Activated T-cell treated with anti-CD3 and anti-CD28 coated beads, Interleukin-2, amount 50 U/mL, for 72 hours (primary cell): Measurements from ENCODE around the gene SON. TPM values are rescaled to one million over a fixed set of nuclear protein-coding genes. Genes with fewer than 3 reads are reported as not detected.
"Not testable (repeated sequence)": the region's sequence is repeated elsewhere in the genome, so short reads cannot be mapped to it uniquely, and the experiment has no call there.

Experiments
- ATAC-seq, 2 donors: fragments of 150-1000 bp; cut with Tn5 transposase; replicated peaks in 1 of 2; 2 replicates each; pipeline ENCODE4 v1.10.0; 2021; ENCODE audit warnings: moderate library complexity in 2 of 2, mild to moderate bottlenecking in 1 of 2
- DNase-seq, 2 donors: peaks; one replicate each; pipeline ENCODE4 v3.0.0; 2021 to 2022; ENCODE audit warnings: mixed read lengths in 1 of 2
- H3K27ac Mint-ChIP-seq: one replicate; pipeline ENCODE4 v1.8.0; 2022; ENCODE audit warnings: mild to moderate bottlenecking, moderate library complexity, mixed read lengths
- H3K27me3 Mint-ChIP-seq: one replicate; pipeline ENCODE4 v1.8.0; 2022; ENCODE audit warnings: low read depth, mixed read lengths
- H3K36me3 Mint-ChIP-seq, 2 donors: one replicate each; pipeline ENCODE4 v1.8.0; 2022; ENCODE audit warnings: mixed read lengths in 2 of 2, mild to moderate bottlenecking in 1 of 2; ENCODE audit not compliant: insufficient read depth in 2 of 2
- H3K4me1 Mint-ChIP-seq: one replicate; pipeline ENCODE4 v1.8.0; 2022; ENCODE audit warnings: low read depth, mixed read lengths
- H3K4me3 Mint-ChIP-seq, 2 donors: one replicate each; pipeline ENCODE4 v1.8.0; 2022; ENCODE audit warnings: mild to moderate bottlenecking in 2 of 2, mixed read lengths in 2 of 2, moderate library complexity in 2 of 2
- H3K9me3 Mint-ChIP-seq, 2 donors: one replicate each; pipeline ENCODE4 v1.8.0; 2022; ENCODE audit warnings: mixed read lengths in 2 of 2
- total RNA-seq, 2 donors: library from RNA; stranded (reverse); gene quantifications; one replicate each; pipeline ENCODE4 v1.2.3, GENCODE V29; 2022

The SON gene
- total RNA-seq, 2 donors from 2014 or later = 271 to 282 TPM

- no peak for DNase-seq
- Mint-ChIP-seq H3K4me3 (no peak overlapping the region), H3K4me1 (no peaks in the 10 kb centered on the region), H3K36me3 (peaks cover 0 to 5% of the 10 kb centered on the region in 2 donors), H3K27ac (no peak overlapping the region), H3K27me3 (no peaks in the 10 kb centered on the region), H3K9me3 (no peaks in the 10 kb centered on the region)
- no peak for ATAC-seq
Measured at GRCh38 chr21:33611006-33611744, 68.3 kb downstream of the SON start.

GRCh38 chr21:33617565-33617964 is 74.7 kb downstream of the SON start:
- H3K36me3 Mint-ChIP-seq = peaks cover 0 to 11% of the 10 kb centered on the region in 2 donors
- H3K9me3 Mint-ChIP-seq, DNase-seq, H3K4me1 Mint-ChIP-seq, ATAC-seq, H3K27ac Mint-ChIP-seq, H3K4me3 Mint-ChIP-seq, H3K27me3 Mint-ChIP-seq: not testable (repeated sequence)

GRCh38 chr21:33618407-33618806 is 75.6 kb downstream of the SON start:
- no peak overlapping the region for H3K4me3 Mint-ChIP-seq
- H3K9me3 Mint-ChIP-seq = no peaks in the 10 kb centered on the region
- no peaks in the 10 kb centered on the region for H3K4me1 Mint-ChIP-seq
- no peaks in the 10 kb centered on the region for H3K27me3 Mint-ChIP-seq
- peaks cover 0 to 11% of the 10 kb centered on the region in 2 donors for H3K36me3 Mint-ChIP-seq
- H3K27ac Mint-ChIP-seq = no peak overlapping the region
- DNase-seq = no peak
- no peak for ATAC-seq

- H3K36me3 Mint-ChIP-seq = peaks cover 0 to 11% of the 10 kb centered on the region in 2 donors
- H3K4me1 Mint-ChIP-seq = no peaks in the 10 kb centered on the region
- no peaks in the 10 kb centered on the region for H3K27me3 Mint-ChIP-seq
- no peaks in the 10 kb centered on the region for H3K9me3 Mint-ChIP-seq
- no peak for DNase-seq
- H3K27ac Mint-ChIP-seq = no peak overlapping the region
- no peak overlapping the region for H3K4me3 Mint-ChIP-seq
- no peak for ATAC-seq
Measured at GRCh38 chr21:33619726-33620125, 76.9 kb downstream of the SON start.

- Mint-ChIP-seq H3K9me3 (no peaks in the 10 kb centered on the region), H3K27me3 (no peaks in the 10 kb centered on the region), H3K4me1 (no peaks in the 10 kb centered on the region), H3K36me3 (peaks cover 0 to 7% of the 10 kb centered on the region in 2 donors), H3K27ac (no peak overlapping the region), H3K4me3 (no peak overlapping the region)
- DNase-seq (no peak), ATAC-seq (no peak)
Measured at GRCh38 chr21:33622253-33622652, 79.4 kb downstream of the SON start.

- not testable (repeated sequence) for DNase-seq, H3K4me3 Mint-ChIP-seq, H3K36me3 Mint-ChIP-seq, H3K4me1 Mint-ChIP-seq, ATAC-seq, H3K9me3 Mint-ChIP-seq, H3K27ac Mint-ChIP-seq, H3K27me3 Mint-ChIP-seq
Measured at GRCh38 chr21:33626151-33626550, 83.3 kb downstream of the SON start.

Other genes starting within 250 kb of the SON start
- gene IFNAR1, start 218.1 kb upstream of the SON start, total RNA-seq = 10 to 100 TPM; 28.2 to 29.1 TPM
- gene IFNGR2, start 139.6 kb upstream of the SON start, total RNA-seq = 10 to 100 TPM; 25.2 to 34.6 TPM
- gene TMEM50B, start 63.1 kb upstream of the SON start, total RNA-seq = 10 to 100 TPM; 18.1 to 27.2 TPM
- gene DNAJC28, start 51.3 kb upstream of the SON start, total RNA-seq = under 1 TPM; 0.55 to 1.00 TPM
- 100 to 1,000 TPM; 164 to 184 TPM for gene GART, start 921 bp upstream of the SON start, total RNA-seq
- 10 to 100 TPM; 39.7 to 46.5 TPM for gene DONSON, start 45.6 kb downstream of the SON start, total RNA-seq
- 10 to 100 TPM; 42.0 to 46.4 TPM for gene CRYZL1, start 98.7 kb downstream of the SON start, total RNA-seq
- gene ITSN1, start 99.5 kb downstream of the SON start, total RNA-seq = 1 to 10 TPM; 2.6 to 4.5 TPM